ENCODE measurements around the gene TOR2A. TPM values are rescaled to one million over a fixed set of nuclear protein-coding genes. Genes with fewer than 3 reads are reported as not detected.

Gene TOR2A
- total RNA-seq, 3 donors from 2014 or later (not counting 1 experiment from before 2014, with no cell fraction given): 20.9 to 27.8 (median 23.7) TPM

DNA sequence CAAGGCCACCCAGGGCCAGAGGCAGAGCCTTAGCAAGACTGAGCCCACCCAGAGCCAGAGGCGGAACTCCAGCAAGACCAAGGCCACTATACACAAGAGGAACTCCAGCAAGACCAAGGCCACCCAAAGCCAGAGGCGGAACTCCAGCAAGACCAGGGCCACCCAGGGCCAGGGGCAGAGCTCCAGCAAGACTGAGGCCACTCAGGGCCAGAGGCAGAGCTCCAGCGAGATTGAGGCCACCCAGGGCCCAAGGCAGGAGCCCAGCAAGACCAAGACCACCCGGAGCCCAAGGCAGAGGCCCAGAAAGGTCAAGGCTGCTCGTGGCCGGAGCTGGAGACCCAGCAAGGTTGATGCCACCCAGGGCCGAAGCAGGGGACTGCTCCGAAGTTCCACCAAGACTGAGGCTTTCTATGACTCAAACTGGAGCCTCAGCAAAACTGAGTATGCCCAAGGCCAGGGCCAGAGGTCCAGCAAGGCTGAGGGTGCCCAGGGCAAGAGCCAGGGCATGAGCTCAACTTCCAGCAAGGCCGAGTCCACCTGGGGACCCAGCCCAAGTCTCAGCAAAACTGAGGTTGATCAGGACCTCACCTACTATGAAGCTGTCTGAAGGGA lies 4.2 kb downstream of the TOR2A start:
- H3K36me3 ChIP-seq (ENCODE audit: control insufficient read depth, insufficient read depth, low read length): peaks cover 13% of the 10 kb centered on the region
- DNase-seq: no peak
- no peaks in the 10 kb centered on the region for H3K27me3 ChIP-seq (ENCODE audit: control insufficient read depth, insufficient read depth, low read length)
- TF ChIP-seq, protein P1, sequence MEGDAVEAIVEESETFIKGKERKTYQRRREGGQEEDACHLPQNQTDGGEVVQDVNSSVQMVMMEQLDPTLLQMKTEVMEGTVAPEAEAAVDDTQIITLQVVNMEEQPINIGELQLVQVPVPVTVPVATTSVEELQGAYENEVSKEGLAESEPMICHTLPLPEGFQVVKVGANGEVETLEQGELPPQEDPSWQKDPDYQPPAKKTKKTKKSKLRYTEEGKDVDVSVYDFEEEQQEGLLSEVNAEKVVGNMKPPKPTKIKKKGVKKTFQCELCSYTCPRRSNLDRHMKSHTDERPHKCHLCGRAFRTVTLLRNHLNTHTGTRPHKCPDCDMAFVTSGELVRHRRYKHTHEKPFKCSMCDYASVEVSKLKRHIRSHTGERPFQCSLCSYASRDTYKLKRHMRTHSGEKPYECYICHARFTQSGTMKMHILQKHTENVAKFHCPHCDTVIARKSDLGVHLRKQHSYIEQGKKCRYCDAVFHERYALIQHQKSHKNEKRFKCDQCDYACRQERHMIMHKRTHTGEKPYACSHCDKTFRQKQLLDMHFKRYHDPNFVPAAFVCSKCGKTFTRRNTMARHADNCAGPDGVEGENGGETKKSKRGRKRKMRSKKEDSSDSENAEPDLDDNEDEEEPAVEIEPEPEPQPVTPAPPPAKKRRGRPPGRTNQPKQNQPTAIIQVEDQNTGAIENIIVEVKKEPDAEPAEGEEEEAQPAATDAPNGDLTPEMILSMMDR (IDR thresholded peaks at IDR 0.05): no peak
- H3K4me3 ChIP-seq (ENCODE audit: low read length): no peak overlapping the region
- Mint-ChIP-seq H3K27me3 (ENCODE audit: low read depth in 2 of 2) (no peaks in the 10 kb centered on the region), H3K4me1 (peaks cover 5 to 18% of the 10 kb centered on the region in 2 donors), H3K4me3 (no peak overlapping the region), H3K9me3 (no peaks in the 10 kb centered on the region), H3K36me3 (no peaks in the 10 kb centered on the region), H3K27ac (no peak overlapping the region)
- 95% methylated on average over 9 of the region's 9 CpGs for WGBS (ENCODE audit: insufficient coverage)
- no peak overlapping the region for H3K27ac ChIP-seq (ENCODE audit: low read length)
- H3K4me1 ChIP-seq (ENCODE audit: control insufficient read depth, insufficient read depth, low read length): peaks cover 19% of the 10 kb centered on the region
- intact Hi-C loops (cut with micrococcal nuclease): loop anchor here (10.0 kb wide), 1 partner anchor 116 kb away; the partner anchor contains the start of gene STXBP1
- ATAC-seq: no peak
- no peaks in the 10 kb centered on the region for H3K9me3 ChIP-seq (ENCODE audit: control insufficient read depth, insufficient read depth, low read length)

DNA sequence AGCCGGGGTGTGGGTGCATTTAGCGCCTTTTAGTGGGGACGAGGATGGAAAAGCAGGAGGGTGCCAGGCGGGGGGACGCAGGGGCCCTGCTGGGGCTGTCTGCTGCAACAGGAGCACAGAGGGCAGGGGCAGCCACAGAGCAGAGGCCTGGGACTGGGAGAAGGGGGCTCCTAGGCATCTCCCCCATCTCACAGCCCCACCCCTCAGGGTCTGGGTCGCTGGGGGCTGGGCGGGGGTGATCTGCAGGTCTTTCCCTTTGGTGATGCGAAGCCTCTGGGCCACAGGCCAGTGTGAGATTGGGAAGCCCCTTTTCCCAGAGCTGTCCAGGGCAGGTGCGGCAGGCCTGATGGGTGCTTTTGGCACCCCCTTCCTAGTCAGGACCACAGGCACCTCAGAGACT lies 4.8 kb downstream of the TOR2A start:
- peak overlapping the region in 1 of 2 donors; percentile 54 for H3K27ac Mint-ChIP-seq
- 93% methylated on average over 9 of the region's 9 CpGs for WGBS (ENCODE audit: insufficient coverage)

DNA sequence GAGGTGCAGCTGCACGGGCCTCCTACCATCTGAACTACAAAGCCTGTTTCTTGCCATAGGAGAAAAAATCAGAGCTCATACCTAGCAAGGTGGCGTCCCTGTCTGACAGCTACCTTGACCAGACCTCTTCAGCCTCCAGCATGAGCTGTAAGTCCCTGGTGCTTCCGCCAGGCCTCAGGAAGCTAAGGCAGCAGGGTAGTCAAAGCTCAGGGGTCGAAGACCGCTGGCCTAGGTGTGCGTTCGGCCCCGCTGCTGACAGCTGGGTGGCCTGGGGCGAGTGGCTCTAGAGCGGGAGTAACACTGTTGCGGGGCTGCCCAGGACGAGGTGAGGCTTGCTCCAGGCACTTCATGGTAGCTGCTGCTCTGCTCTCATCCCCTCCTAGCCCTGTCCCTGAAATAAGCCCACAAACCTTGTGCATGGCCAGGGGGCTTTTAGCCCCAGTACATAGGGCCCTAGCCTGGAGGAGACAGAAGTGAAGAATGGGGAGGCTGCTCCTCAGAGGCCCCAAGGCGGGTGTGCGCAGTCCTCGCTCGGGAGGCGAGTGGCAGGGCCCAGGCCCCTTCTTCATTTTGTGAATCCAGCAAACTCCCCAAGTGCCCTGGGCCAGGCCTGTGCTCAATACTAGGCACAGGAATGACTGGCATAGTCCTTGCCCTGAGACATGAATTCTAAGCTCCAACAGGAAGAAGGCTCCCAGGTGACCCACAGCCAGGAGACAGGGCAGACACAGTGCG lies 5.4 kb downstream of the TOR2A start:
- no peak overlapping the region for H3K27ac ChIP-seq (ENCODE audit: low read length)
- no peak overlapping the region for H3K4me3 ChIP-seq (ENCODE audit: low read length)
- peaks cover 11% of the 10 kb centered on the region for H3K4me1 ChIP-seq (ENCODE audit: control insufficient read depth, insufficient read depth, low read length)
- H3K4me3 Mint-ChIP-seq: no peak overlapping the region
- no peak for ATAC-seq
- peaks cover 13% of the 10 kb centered on the region for H3K36me3 ChIP-seq (ENCODE audit: control insufficient read depth, insufficient read depth, low read length)
- intact Hi-C loops (cut with micrococcal nuclease): loop anchor here (10.0 kb wide), 1 partner anchor 115 kb away; the partner anchor contains the start of gene STXBP1
- H3K4me1 Mint-ChIP-seq: peaks cover 0 to 10% of the 10 kb centered on the region in 2 donors
- H3K9me3 ChIP-seq (ENCODE audit: control insufficient read depth, insufficient read depth, low read length): no peaks in the 10 kb centered on the region
- no peaks in the 10 kb centered on the region for H3K27me3 ChIP-seq (ENCODE audit: control insufficient read depth, insufficient read depth, low read length)
- H3K27me3 Mint-ChIP-seq (ENCODE audit: low read depth in 2 of 2): no peaks in the 10 kb centered on the region
- 91% methylated on average over 18 of the region's 18 CpGs for WGBS (ENCODE audit: insufficient coverage)
- TF ChIP-seq, protein P1 (IDR thresholded peaks at IDR 0.05): no peak
- no peaks in the 10 kb centered on the region for H3K36me3 Mint-ChIP-seq
- DNase-seq: no peak
- H3K27ac Mint-ChIP-seq: peak overlapping the region in 1 of 2 donors; percentile 54
- H3K9me3 Mint-ChIP-seq: no peaks in the 10 kb centered on the region

More for the DNA sequence above, 4.8 kb downstream of the TOR2A start:
- TF ChIP-seq, protein P1 (IDR thresholded peaks at IDR 0.05): no peak
- H3K9me3 Mint-ChIP-seq: no peaks in the 10 kb centered on the region
- Histone ChIP-seq H3K36me3 (ENCODE audit: control insufficient read depth, insufficient read depth, low read length) (peaks cover 13% of the 10 kb centered on the region), H3K9me3 (ENCODE audit: control insufficient read depth, insufficient read depth, low read length) (no peaks in the 10 kb centered on the region), H3K27ac (ENCODE audit: low read length) (no peak overlapping the region), H3K4me3 (ENCODE audit: low read length) (no peak overlapping the region), H3K27me3 (ENCODE audit: control insufficient read depth, insufficient read depth, low read length) (no peaks in the 10 kb centered on the region), H3K4me1 (ENCODE audit: control insufficient read depth, insufficient read depth, low read length) (peaks cover 13% of the 10 kb centered on the region)
- ATAC-seq: no peak
- H3K36me3 Mint-ChIP-seq: no peaks in the 10 kb centered on the region
- H3K4me1 Mint-ChIP-seq: peaks cover under 1 to 12% of the 10 kb centered on the region in 2 donors
- DNase-seq: no peak
- H3K27me3 Mint-ChIP-seq (ENCODE audit: low read depth in 2 of 2): no peaks in the 10 kb centered on the region
- H3K4me3 Mint-ChIP-seq: no peak overlapping the region
- intact Hi-C loops (cut with micrococcal nuclease): loop anchor here (10.0 kb wide), 1 partner anchor 115 kb away; the partner anchor contains the start of gene STXBP1
